ENCODE measurements around the gene SLC16A10. TPM values are rescaled to one million over a fixed set of nuclear protein-coding genes. Genes with fewer than 3 reads are reported as not detected.

Gene SLC16A10
- total and polyA plus RNA-seq, 2 of the 4 experiments (the other 2 are of a cell fraction), result not detected

DNA sequence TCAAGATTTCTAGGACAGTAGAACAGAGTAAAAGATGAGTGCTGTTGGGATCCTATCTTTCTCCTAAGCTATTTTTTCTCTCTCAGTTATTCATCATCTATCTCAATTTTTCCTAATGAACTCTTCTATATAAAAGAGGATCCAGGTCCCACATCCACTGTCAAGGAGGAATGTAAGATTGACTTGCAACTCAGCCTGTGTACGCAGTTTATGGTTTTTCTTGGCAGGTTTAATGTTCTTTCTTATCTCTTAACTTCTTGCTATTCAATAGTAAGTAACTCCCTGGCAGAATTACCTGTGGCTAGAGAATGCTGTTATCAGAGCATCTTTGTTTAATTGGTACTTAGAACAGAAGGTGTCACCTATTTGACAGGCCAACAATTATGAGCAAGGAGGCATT is 60.8 kb downstream of the SLC16A10 start:
- no peak overlapping the region for H2BK120ac ChIP-seq (ENCODE audit: low read depth, low read length)

More for the DNA sequence above, 60.8 kb downstream of the SLC16A10 start:
- Histone ChIP-seq H4K5ac (ENCODE audit: low read depth, low read length) (no peak overlapping the region), H2BK5ac (ENCODE audit: low read depth, low read length, poor library complexity, severe bottlenecking) (no peak overlapping the region), H4K8ac (ENCODE audit: low read depth in 2 of 2, low read length in 2 of 2) (no peak overlapping the region), H3K4me2 (ENCODE audit: low read depth, low read length) (no peak overlapping the region), H4K91ac (ENCODE audit: insufficient read depth, low read depth, low read length) (no peak overlapping the region), H4K20me1 (ENCODE audit: insufficient read depth, low read length) (no peaks in the 10 kb centered on the region), H3K79me1 (ENCODE audit: low read depth in 1 of 2, low read length in 2 of 2) (no peaks in the 10 kb centered on the region), H2AK9ac (replicated peaks; ENCODE audit: low read depth, low read length, poor library complexity) (no peak overlapping the region), H3K14ac (replicated peaks; ENCODE audit: low read depth, low read length) (no peak overlapping the region), H3K9me3 (ENCODE audit: control insufficient read depth, insufficient read depth, low read length) (no peaks in the 10 kb centered on the region), H3K23ac (ENCODE audit: low read depth, low read length) (no peak overlapping the region), H3K4me1 (ENCODE audit: control insufficient read depth, insufficient read depth, low read length) (no peaks in the 10 kb centered on the region), H3K4ac (ENCODE audit: low read depth, low read length) (no peak overlapping the region), H2AK5ac (ENCODE audit: low read depth, low read length) (no peak overlapping the region), H3K27me3 (ENCODE audit: control insufficient read depth, insufficient read depth, low read length) (peaks cover 20% of the 10 kb centered on the region), H3K9ac (ENCODE audit: low read depth, low read length) (no peak overlapping the region), H3K56ac (ENCODE audit: extremely low read depth, insufficient read depth, low read length) (no peak overlapping the region), H3K36me3 (ENCODE audit: control insufficient read depth, insufficient read depth, low read length) (no peaks in the 10 kb centered on the region), H3K9me1 (ENCODE audit: insufficient read depth, low read length) (no peaks in the 10 kb centered on the region), H2BK15ac (ENCODE audit: low read depth, low read length) (no peak overlapping the region), H2AFZ (replicated peaks; ENCODE audit: low read length, poor library complexity) (no peak overlapping the region), H2BK20ac (ENCODE audit: low read depth, low read length) (no peak overlapping the region), H3K18ac (ENCODE audit: low read depth, low read length) (no peak overlapping the region), H3K4me3 (ENCODE audit: insufficient read depth, low read depth, low read length) (no peak overlapping the region), H3K27ac (ENCODE audit: insufficient read depth, low read length) (no peak overlapping the region)
- dilution Hi-C loops (cut with HindIII; ENCODE audit: low sequenced_read_pairs, unreplicated experiment), result no loop called here
- TF ChIP-seq BHLHE40 (IDR thresholded peaks at IDR 0.05; ENCODE audit: low read depth, low read length), result no peak
- TF ChIP-seq POLR2A (IDR thresholded peaks at IDR 0.05; ENCODE audit: low read depth, low read length), result no peak
- TF ChIP-seq SMC3 (IDR thresholded peaks at IDR 0.05; ENCODE audit: low read depth, low read length), result no peak
- TF ChIP-seq CHD1 (IDR thresholded peaks at IDR 0.05; ENCODE audit: low read depth, low read length), result no peak
- no peak for TF ChIP-seq MXI1 (IDR thresholded peaks at IDR 0.05; ENCODE audit: borderline replicate concordance, low read depth, low read length)
- TF ChIP-seq MAFK (IDR thresholded peaks at IDR 0.05; ENCODE audit: low read depth, low read length), result no peak
- TF ChIP-seq MAZ (IDR thresholded peaks at IDR 0.05; ENCODE audit: borderline replicate concordance, low read depth, low read length), result no peak
- TF ChIP-seq, protein P1, sequence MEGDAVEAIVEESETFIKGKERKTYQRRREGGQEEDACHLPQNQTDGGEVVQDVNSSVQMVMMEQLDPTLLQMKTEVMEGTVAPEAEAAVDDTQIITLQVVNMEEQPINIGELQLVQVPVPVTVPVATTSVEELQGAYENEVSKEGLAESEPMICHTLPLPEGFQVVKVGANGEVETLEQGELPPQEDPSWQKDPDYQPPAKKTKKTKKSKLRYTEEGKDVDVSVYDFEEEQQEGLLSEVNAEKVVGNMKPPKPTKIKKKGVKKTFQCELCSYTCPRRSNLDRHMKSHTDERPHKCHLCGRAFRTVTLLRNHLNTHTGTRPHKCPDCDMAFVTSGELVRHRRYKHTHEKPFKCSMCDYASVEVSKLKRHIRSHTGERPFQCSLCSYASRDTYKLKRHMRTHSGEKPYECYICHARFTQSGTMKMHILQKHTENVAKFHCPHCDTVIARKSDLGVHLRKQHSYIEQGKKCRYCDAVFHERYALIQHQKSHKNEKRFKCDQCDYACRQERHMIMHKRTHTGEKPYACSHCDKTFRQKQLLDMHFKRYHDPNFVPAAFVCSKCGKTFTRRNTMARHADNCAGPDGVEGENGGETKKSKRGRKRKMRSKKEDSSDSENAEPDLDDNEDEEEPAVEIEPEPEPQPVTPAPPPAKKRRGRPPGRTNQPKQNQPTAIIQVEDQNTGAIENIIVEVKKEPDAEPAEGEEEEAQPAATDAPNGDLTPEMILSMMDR (conservative IDR thresholded peaks at IDR 0.05; ENCODE audit: low read depth, low read length), result no peak
- TF ChIP-seq, protein P2, sequence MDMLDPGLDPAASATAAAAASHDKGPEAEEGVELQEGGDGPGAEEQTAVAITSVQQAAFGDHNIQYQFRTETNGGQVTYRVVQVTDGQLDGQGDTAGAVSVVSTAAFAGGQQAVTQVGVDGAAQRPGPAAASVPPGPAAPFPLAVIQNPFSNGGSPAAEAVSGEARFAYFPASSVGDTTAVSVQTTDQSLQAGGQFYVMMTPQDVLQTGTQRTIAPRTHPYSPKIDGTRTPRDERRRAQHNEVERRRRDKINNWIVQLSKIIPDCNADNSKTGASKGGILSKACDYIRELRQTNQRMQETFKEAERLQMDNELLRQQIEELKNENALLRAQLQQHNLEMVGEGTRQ (IDR thresholded peaks at IDR 0.05; ENCODE audit: low read depth, low read length), result no peak
- TF ChIP-seq, protein P3, sequence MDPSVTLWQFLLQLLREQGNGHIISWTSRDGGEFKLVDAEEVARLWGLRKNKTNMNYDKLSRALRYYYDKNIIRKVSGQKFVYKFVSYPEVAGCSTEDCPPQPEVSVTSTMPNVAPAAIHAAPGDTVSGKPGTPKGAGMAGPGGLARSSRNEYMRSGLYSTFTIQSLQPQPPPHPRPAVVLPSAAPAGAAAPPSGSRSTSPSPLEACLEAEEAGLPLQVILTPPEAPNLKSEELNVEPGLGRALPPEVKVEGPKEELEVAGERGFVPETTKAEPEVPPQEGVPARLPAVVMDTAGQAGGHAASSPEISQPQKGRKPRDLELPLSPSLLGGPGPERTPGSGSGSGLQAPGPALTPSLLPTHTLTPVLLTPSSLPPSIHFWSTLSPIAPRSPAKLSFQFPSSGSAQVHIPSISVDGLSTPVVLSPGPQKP (IDR thresholded peaks at IDR 0.05; ENCODE audit: borderline replicate concordance, low read depth, low read length), result no peak
- TF ChIP-seq FOS (IDR thresholded peaks at IDR 0.05; ENCODE audit: low read depth, low read length), result no peak
- no peak for TF ChIP-seq RCOR1 (IDR thresholded peaks at IDR 0.05; ENCODE audit: insufficient replicate concordance, low read length)
- TF ChIP-seq RFX5 (IDR thresholded peaks at IDR 0.05; ENCODE audit: low read depth, low read length), result no peak
- TF ChIP-seq RAD21 (IDR thresholded peaks at IDR 0.05; ENCODE audit: low read length), result no peak
- no peak for TF ChIP-seq CEBPB (IDR thresholded peaks at IDR 0.05; ENCODE audit: low read depth, low read length)
- TF ChIP-seq NFE2L2 (IDR thresholded peaks at IDR 0.05; ENCODE audit: low read depth, low read length), result no peak
- ATAC-seq (ENCODE audit: low read depth), result no peak
- BruUV-seq (replicated peaks), result no TSS peak
- ChIA-PET CTCF (no interaction called here), POLR2A (ENCODE audit: unreplicated experiment) (no interaction called here)
- WGBS, 2 experiments (ENCODE audit: extremely low coverage in 2 of 2, insufficient read length in 1 of 2), result no CpG with 5 or more reads among the region's 1 CpG
- no peak for DNase-seq
- intact Hi-C loops (cut with micrococcal nuclease), result no loop called here
- in situ Hi-C loops (cut with MboI; ENCODE audit: low sequenced_read_pairs), result no loop called here
